ENCODE results near the gene EGLN2.
"Not testable (repeated sequence)": the region's sequence is repeated elsewhere in the genome, so short reads cannot be mapped to it uniquely, and the experiment has no call there.

DNA sequence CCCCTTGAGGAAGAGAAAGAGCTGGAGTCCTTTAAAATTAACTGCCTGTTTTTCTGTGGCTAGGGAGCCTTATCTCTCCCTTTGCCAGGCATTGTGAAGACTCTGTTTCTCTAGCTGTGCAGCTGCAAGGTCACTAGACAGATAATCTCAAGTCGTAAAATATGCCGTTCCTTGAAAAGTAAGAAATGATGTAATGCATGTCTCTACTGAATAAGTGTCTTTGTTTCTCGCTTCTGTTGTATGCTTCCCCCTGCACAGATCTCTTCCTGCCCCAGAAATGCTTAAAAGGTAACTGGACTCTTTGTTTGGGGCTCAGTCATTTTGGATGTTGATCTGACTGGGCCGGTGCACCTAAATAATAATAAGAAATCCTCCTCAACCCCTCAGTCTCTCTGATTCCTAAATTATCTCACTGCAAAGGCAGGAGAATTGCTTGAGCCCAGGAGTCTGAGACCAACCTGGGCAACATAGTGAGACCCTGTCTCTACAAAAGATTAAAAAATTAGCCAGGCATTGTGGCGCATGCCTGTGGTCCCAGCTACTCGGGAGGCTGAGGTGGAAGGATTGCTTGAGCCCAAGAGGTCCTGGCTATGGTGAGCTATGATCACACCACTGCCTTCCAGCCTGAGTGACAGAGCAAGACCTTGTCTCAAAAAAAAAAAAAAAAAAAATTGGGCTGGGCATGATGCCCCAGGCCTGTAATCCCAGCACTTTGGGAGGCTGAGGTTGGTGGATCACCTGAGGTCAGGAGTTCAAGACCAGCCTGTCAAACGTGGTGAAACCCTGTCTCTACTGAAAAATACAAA is 34.9 kb downstream of the EGLN2 start:
- not testable (repeated sequence) for TF ChIP-seq TAF1, POLR2AphosphoS5, POLR2A, SPI1 (IDR thresholded peaks at IDR 0.05; ENCODE audit: low read depth, low read length)

All from GM12891 (cell line).